GM18507 (cell line): ENCODE results near the gene EIF2S1.
"Not testable (repeated sequence)": the region's sequence is repeated elsewhere in the genome, so short reads cannot be mapped to it uniquely, and the experiment has no call there.

ENCODE experiments used
- DNase-seq: peaks from one replicate; pipeline ENCODE4 v3.0.0; 2011; ENCODE audit warnings: low read depth; ENCODE audit not compliant: insufficient read length; ENCODE audit errors: extremely low spot score
- FAIRE-seq: peaks from 2 replicates; lab custom pipeline; 2011; peaks lifted over from hg19 to GRCh38; lab: Jason Lieb, UNC

Gene EIF2S1

DNA sequence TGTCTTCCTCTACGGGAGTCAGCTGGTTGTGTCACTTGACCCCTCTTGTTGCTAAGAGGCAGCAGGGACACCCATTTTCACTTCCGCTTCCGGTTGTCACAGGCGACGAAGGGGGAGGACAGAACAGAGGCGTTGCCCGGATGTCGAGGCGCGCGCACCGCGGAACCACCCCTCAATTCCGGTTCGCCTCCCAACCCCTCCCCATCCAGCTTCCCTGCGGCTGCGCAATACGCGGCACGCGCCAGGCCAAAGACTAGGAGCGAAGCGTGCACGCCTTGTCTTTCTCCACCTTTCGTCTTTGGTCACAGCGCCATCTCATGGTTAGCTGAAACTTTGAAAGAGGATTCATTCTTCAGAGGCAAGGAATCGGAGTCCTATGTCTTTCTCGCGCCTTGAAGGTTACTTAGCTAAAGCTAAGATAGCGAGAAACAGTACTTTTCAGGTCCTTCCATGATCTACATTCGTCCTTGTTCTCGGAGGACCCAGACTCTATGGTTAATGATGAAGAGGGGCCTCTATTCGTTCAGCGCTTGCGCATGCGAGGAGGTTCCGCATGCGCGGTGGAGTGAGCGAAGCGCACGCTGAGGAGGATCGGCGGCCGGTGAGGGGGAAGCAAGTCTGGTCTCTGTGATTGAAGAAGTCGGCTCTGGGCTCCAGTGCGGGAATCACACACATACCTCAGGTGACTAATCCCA is at the start of gene EIF2S1, which contains the start of gene ATP6V1D:
EIF2S1 (plus strand) TSS at position 554 of the 695 bp plus-strand sequence. CDS start 4,440 bp downstream, outside the sequence.
ATP6V1D (minus strand) TSS at position 30 of the 695 bp plus-strand sequence. CDS start 106 bp downstream, outside the sequence.
- peak; percentile 99 for FAIRE-seq

GRCh38 chr14:67311868-67312267 is 48.3 kb upstream of the EIF2S1 start:
- DNase-seq = no peak
- no peak for FAIRE-seq

More for the DNA sequence above, at the start of gene EIF2S1, which contains the start of gene ATP6V1D:
- DNase-seq = peak; percentile 97

DNA sequence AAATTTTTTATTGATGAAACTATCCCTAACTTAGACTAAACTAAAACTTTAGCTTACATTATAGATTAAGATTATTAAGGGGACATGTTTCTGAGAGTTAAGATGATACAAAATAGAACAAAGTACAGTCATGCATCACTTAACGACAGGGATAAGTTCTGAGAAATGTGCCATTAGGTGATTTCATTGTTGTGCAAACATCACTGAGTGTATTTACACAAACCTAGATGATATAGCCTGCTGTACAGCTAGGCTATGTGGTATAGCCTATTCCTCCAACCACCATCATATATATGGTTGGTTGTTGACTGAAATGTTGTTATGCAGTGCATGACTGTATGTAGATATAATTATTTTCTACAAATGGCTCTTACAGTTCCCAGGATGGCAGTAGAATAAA is 47.0 kb upstream of the EIF2S1 start:
- no peak for FAIRE-seq

DNA sequence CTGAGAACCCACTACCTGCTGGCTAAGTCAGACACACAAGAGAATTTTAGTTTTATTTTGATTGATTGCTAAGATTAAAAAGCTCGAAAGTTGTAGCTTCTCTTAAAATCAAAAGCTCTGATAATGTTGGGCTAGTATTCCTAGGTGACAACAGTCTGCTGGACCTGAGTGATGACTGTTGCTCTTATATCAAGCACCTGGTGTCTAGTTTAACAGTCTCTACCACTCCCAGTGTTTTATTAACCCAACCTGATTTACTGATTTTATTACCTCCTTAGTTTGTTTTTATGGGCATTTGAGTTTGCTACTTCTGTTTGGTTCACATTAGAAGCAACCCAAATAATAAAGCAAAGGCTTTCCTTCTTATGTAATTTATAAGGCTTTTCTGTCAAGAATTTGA is 42.3 kb upstream of the EIF2S1 start:
- no peak for FAIRE-seq
- DNase-seq = no peak

More for the DNA sequence above, 47.0 kb upstream of the EIF2S1 start:
- DNase-seq = no peak

DNA sequence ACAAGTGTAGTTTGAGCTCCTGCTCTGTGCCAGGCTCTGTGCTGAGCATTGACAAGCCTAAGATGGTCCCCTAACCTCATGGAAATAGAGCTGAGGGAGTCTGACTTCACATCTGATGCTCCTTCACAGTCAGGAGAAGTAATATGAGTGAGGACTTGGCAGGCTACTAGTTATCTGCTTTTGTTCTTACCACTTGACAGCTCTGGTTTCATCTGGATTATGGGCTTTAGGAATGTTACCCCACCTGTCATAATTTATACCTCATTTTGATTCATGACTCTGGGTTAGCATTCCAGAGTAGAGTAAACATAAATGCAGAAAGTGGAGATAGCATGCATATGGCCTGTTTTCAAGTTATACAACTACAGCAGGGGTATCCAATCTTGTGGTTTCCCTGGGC is 41.0 kb upstream of the EIF2S1 start:
- FAIRE-seq = no peak
- no peak for DNase-seq

- not testable (repeated sequence) for FAIRE-seq, DNase-seq
Observed at GRCh38 chr14:67329666-67330065, 30.5 kb upstream of the EIF2S1 start.

DNA sequence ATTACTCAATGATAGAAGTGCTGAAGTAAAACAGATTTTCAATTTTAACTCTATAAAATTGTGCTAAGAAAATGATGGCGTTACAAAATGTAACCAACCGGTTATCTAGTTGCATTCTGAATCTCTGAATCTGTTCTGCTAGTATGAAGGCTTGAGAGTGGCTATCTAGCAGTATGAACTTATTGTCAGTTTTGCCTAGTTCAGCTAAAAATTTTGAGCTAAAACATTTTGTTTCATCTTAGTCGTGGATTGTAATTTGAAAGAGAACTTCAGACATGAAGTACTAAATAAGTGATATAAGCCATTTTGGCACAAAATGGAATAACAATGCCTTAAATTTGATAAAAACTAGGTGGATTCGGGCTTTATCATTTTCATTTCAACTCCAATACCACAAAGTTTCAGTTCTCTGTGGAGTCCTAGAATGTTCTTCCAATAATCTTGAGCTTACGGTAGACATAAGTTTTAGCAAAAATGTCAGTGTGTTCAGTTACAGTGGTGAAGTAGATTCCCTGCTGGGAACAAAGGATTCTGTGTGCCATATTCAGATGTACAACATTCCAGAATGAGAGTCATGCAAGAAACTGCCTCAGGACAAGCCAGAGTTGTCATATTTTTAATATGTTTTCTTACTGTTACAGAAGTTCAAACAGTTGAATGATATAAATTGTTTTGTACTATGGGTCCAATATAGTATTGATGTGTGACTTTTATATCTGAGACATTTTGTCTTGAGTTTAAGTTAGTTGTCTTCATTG is 28.6 kb upstream of the EIF2S1 start:
- no peak for DNase-seq
- FAIRE-seq = no peak

DNA sequence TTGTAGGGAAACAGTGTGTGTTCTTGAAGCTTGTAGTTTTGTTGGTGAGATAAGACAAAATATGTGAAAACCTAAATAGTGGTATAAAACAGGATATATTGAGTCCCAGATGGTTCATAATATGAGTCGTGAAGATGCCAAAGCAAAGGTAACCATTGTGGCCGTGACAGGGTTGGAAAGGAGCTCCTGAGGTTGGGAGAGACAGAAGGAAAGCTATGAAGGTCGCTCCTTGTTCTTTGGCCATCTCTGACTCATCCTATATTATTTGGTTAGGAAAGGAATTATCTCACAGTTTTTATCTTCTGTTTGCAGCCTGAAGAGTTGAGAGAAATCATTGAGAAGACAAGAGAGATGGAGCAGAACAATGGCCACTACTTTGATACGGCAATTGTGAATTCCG is 27.7 kb upstream of the EIF2S1 start:
- DNase-seq (no peak), FAIRE-seq (no peak)

DNA sequence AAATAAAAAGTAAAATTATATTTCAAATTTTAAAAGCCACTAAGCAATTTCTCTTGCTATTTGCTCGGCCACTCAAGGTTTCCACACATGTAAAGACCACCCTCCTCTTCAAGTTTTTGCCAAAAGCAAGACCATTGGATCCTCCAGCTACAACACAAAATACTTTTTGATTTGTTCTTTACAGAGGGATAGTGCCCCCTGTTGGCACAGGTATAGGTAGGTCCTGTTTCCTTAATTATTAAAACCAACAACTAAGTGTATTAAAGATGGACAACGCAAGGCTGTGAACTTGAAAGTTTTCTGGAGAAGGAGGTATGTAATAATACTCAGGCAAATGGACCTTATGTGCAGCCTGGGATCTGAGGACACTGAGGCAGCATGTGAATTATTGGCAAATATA is 24.3 kb upstream of the EIF2S1 start:
- FAIRE-seq (no peak), DNase-seq (no peak)

DNA sequence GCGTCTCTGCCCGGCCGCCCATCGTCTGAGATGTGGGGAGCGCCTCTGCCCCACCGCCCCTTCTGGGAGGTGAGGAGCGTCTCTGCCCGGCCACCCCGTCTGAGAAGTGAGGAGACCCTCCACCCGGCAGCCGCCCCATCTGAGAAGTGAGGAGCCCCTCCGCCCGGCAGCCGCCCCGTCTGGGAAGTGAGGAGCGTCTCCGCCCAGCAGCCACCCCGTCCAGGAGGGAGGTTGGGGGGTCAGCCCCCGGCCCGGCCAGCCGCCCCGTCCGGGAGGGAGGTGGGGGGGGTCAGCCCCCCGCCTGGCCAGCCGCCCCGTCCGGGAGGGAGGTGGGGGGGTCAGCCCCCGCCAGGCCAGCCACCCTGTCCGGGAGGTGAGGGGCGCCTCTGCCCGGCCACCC is 18.9 kb upstream of the EIF2S1 start:
- not testable (repeated sequence) for DNase-seq, FAIRE-seq

DNA sequence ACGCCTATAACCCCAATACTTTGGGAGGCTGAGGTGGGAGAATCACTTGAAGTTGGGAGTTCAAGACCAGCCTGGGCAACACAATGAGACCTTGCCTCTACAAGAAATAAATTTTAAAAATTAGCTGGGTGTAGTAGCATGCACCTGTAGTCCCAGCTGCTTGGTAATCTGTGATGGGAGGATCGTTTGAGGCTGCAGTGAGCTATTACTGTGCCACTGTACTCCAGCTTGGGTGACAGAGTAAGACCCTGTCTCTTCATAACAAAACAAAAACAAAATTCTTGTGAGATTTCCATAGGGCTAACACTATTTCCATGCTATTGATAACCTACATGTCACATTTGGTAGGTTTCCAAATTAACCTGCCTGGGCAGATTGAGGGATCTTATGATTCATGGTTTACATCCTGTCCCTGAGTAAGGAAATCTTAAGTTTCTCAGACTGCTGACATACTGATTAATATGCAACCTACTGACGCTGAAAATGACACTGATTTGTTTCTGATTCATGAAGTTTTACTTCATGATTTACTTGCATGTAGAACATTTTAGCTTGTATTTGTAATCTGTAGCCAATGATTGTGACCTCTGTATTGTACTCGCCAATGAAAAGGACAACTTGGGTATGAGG is 16.4 kb upstream of the EIF2S1 start:
- no peak for DNase-seq
- FAIRE-seq = no peak

- DNase-seq (no peak), FAIRE-seq (no peak)
Observed at GRCh38 chr14:67345583-67345982, 14.5 kb upstream of the EIF2S1 start.

GRCh38 chr14:67352055-67352454 is 8.1 kb upstream of the EIF2S1 start:
- FAIRE-seq = no peak

GRCh38 chr14:67357186-67357968 is 2.8 kb upstream of the EIF2S1 start:
- DNase-seq = no peak
- FAIRE-seq = no peak

More at GRCh38 chr14:67352055-67352454, 8.1 kb upstream of the EIF2S1 start:
- no peak for DNase-seq

GRCh38 chr14:67357969-67358354 is 2.2 kb upstream of the EIF2S1 start:
- DNase-seq (no peak), FAIRE-seq (no peak)

GRCh38 chr14:67358924-67359774 is 979 bp upstream of the EIF2S1 start:
- no peak for FAIRE-seq
- no peak for DNase-seq

DNA sequence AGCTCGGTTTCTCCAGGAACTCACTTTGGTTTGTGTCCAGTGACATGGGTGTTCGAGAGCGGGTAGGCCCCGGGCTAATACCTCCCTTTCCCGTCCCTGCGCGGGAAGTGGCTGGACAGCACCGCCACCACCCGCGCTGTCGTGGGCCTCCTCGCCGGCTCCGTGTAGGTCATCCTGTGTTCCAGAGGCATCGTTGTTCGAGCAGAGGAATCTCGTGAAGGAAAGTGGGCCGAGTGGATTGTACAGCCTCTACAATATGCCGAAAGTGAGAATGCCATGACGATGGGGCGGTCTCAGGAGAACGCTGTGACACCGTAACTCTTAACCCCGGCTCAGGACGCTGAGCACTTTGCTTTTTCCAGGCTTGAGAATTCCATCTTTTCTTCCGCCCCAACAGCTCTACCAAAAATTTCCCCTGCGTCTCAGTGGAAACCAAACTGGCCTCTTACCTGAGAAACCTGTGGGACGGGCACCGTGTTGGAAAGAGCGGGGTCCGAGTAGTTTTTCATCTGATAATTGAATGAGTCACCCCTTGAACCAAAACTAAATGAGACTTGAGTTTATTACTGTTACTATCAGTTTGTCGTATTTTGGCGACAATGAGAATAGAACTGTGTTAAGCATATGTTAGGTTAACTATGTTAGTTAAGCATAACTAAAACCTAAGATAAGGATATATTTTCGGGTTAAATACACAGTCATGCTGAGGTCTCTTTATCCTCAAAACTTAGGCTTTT is 510 bp downstream of the EIF2S1 start:
- FAIRE-seq = peak; percentile 42
- DNase-seq = no peak

- DNase-seq (no peak), FAIRE-seq (no peak)
Observed at GRCh38 chr14:67365476-67365875, 5.3 kb downstream of the EIF2S1 start.
